ENCODE data around the gene PLN.

PLN gene

GRCh38 chr6:118548136-118548535 lies at the start of gene PLN:
TSS of gene PLN (plus strand) at chr6:118548296. CDS start at chr6:118558922, 10,626 bp downstream.
- no peak for DNase-seq

GRCh38 chr6:118500130-118501015 lies 47.7 kb upstream of the PLN start:
- DNase-seq: no peak

GRCh38 chr6:118501099-118501498 lies 47.0 kb upstream of the PLN start:
- no peak for DNase-seq

DNA sequence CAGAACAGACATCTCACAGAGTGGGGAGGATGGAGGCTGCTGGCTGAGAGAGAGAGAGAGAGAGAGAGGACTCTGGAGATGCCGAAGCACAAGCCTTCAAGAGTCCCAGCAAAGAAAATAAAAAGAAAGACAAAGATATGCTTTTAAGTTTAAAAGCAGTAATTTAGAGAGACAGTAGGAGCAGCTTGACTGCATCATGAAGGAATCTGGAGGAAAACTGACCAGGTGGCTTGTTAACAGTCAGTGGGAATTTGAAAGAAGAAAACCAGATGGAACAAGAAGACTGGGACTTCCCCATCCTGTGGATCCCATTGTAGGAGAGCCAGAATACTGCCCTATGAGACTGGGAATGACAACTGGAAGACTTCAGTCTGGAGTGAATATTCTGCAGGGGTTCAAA lies 46.3 kb upstream of the PLN start:
- no peak for DNase-seq

DNA sequence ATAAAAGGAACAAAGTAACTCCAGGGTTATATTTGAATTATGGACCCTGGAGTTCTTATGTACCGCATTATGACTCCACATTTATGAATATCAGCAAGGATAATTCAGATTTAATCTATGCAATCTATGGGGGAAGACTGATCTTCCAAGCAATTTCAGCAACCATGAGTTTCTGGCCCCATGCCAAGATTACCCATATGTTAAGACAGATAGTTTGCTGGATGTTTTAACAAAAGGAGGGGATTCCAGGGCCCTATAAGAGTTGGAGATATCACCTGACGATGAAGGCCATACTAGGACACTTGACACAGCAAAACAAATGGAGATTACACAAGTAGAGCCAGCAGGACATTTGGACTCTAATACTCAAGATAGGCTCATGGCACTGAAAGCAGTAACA lies 45.9 kb upstream of the PLN start:
- no peak for DNase-seq

DNA sequence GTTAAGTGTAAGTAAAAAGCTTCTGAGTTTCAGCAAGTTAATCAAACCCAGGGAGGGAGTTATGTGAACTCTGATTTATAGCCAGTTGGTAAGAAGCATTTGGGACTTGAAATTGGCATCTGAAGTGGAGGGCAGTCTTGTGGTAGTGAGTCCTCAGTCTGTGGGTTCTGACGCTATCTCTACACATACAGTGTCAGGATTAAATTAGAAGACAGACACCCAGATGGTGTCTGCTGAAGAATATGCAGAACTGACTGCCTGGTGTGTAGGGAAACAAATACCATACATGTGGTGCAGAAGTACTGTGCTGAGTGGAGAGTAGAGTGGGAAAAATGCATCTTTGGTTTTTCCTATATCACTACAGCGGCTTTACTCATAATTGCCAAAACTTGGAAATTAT lies 43.5 kb upstream of the PLN start:
- no peak for DNase-seq

DNA sequence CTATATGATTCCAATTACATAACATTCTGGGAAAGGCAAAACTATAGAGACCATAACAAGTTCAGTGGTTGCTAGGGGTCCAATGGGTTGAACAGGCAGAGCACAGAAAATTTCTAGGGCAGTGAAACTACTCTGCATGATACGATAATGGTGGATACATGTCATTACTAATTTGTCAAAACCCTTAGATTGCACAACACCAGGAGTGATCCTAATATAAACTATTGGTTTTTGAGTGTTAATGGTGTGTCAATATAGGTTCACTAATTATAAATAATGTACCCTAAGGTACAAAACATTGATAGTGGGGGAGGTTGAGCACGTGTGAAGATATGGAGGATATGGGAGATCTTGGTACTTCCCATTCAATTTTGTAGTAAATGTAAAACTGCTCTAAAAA lies 42.4 kb upstream of the PLN start:
- DNase-seq: no peak

GRCh38 chr6:118506071-118506638 lies 41.9 kb upstream of the PLN start:
- DNase-seq: no peak

DNA sequence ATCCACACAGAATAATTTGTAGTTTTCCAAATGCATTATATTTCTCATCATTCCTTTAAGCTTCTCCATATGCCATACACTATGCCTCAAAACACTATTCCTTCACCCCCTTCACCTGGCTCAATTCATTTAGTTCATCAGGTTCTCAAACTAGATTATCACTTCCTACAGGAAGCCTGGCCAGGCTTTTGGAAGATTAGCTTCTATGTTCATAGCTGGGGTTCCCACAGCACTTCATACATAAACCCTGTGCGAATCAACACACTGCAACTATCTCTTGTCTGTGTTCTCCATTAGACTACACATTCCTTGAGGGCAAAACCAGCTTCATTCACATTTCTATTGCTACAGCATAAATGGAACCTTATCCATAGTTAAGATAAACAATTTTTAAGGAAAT lies 40.5 kb upstream of the PLN start:
- no peak for DNase-seq

DNA sequence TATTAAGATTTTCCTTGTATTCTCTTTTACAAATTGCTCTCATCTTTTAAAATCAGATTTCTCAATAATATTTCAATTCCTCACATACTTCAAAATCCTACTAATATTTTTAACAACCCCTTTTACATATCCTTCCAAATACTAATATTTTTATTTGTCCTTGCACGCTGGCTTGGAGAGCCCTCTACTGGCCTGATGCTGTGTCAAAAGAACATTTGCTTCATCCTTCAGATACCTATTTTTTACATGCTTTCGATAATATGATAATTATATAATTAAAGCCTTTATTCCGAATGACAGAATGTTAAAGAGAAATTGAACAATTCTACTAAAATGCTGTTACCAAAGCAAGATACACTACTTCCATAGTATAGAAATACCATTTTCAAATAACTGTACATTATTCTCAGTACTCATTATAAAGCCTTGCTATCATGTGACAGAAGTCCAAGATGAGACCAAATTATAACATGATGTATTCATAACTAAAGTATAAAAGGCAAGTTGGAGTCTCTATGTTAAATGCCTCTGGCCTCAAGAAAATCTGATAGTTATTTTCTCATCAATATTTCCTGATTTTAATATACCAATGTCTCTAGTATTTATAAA lies 39.0 kb upstream of the PLN start:
- no peak for DNase-seq

- DNase-seq: no peak
These were observed 36.0 kb upstream of the PLN start for GRCh38 chr6:118511930-118512715.

GRCh38 chr6:118514689-118515088 lies 33.4 kb upstream of the PLN start:
- DNase-seq: no peak

GRCh38 chr6:118522422-118522821 lies 25.7 kb upstream of the PLN start:
- no peak for DNase-seq

GRCh38 chr6:118523216-118523615 lies 24.9 kb upstream of the PLN start:
- no peak for DNase-seq

- DNase-seq: no peak
These were observed 23.4 kb upstream of the PLN start for GRCh38 chr6:118524686-118525085.

DNA sequence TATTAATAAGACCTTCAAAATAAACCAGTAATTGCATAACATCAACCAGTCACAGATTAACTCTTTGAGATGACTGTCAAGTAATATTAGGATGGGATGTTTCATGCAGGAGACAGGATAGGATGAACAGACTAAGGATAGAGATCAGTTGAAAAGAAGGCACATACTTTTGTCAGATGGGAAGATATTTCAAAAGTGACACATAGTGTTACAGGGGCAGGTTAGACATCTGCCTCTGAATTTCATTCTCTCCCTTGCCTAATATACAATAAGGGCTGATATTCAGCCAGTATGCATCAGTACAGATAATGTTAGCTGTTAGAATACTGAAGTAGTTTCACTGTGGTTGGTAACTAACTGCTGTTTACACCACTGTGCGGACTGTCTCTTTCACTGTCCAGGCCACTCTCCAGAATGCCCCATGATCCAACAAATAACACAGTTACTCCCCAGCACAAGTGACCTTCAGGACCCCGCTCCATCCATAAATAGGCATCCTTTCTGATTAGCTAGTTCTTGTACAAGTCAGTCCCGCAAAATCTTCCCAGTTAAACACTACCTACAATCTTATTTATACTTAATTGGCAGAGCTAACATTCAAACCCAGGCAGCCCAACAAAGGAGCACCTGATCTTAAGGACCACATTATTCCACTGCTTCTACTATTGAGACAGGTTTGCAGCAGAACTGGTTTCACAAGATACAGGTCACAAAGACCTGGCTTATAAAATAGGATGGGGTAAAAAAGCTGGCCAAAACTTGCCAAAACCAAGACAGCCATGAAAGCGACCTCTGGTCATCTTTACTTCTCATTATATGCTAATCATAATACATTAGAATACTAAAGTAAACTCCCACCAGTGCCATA lies 21.9 kb upstream of the PLN start:
- no peak for DNase-seq

DNA sequence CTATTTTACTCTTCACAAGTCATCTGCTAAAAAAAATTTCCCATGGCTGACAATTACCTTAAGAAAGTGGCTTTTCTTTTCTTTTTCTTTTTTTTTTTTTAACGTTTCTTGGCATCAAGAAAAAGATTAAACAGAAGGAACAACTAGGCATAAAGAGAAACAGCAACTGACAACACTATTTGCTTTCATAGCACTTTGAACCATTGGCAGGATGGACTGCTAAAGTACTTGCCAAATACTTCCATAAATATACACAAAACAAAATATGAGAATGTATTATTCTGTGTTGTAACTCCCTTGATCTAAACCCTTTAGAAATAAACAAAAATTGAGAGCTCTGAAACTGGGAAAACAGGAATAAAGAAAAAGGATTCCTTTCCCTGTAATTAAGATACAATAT lies 20.0 kb upstream of the PLN start:
- no peak for DNase-seq

DNA sequence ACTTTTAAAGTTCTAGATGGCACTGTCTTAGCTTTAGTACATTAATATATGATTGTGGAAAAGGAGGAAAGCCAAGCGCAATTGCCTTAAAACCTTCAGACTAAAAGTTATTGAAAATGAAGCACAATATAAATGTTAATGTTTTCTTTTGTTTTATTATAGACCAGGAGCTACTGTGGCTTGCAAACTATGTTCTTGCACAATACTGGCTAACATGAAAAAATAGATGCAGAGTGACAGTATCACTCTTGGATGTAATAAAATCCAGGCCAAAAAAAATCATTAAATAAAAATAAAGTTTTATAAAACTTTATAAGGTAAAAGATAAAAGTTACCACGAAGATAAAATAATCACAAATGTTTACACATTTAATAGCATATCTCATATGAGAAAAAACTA lies 18.3 kb upstream of the PLN start:
- no peak for DNase-seq

DNA sequence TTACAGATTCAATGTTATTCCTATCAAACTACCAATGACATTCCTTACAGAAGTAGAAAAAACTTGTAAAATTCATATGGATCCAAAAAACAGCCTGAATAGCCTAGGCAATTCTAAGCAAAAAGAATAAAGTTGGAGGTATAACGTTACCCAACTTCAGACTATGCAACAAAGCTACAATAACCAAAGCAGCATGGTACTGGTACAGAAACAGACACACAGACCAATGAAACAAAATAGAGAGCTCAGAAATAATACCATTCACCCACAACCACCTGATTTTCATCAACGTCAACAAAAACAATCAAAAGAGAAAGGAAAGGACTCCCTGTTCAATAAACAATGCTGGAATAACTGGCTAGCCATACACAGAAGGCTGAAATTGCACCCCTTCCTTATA lies 17.2 kb upstream of the PLN start:
- no peak for DNase-seq

GRCh38 chr6:118535176-118535844 lies 12.8 kb upstream of the PLN start:
- DNase-seq: no peak

- no peak for DNase-seq
These were observed 11.6 kb upstream of the PLN start for GRCh38 chr6:118536478-118536877.

DNA sequence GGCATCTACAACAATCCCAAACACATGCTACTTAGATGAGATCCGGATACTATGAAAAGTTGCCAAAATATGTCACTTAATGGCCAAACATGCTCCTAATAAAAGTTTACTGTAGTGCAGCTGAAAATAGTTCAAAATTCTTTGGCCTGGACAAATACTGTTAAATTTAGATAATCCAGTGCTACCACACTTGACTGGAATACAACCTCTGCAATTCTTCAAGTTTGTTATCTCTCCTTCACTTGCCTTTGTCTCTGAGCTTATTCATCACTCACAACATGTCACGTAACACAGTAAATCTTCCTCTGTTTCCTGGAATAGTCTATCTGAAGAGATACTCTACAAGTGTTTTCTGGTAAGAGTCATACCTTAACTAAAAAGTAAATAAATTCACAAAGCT lies 10.5 kb upstream of the PLN start:
- DNase-seq: no peak
